Keratinocyte (primary cell): Measurements from ENCODE around the gene ST3GAL2.

Experiments used
- EZH2 ChIP-seq: IDR thresholded peaks from one replicate; pipeline ENCODE4 v1.6.1; 2012; ENCODE audit warnings: inconsistent platforms, mild to moderate bottlenecking, low read length, moderate library complexity
- TF ChIP-seq, protein P1 (sequence below), 3 experiments: IDR thresholded peaks in 1 of 3; conservative IDR thresholded peaks in 1 of 3; optimal IDR thresholded peaks in 1 of 3; 2 replicates in 2 of 3; 3 replicates in 1 of 3; pipeline versions ENCODE3 to v1.5.1; 2011; ENCODE audit warnings: low read length in 3 of 3, mild to moderate bottlenecking in 3 of 3, moderate library complexity in 2 of 3, control low read depth in 1 of 3, inconsistent platforms in 1 of 3; ENCODE audit not compliant: insufficient read depth in 2 of 3; ENCODE audit errors: extremely low read depth in 1 of 3

DNA sequence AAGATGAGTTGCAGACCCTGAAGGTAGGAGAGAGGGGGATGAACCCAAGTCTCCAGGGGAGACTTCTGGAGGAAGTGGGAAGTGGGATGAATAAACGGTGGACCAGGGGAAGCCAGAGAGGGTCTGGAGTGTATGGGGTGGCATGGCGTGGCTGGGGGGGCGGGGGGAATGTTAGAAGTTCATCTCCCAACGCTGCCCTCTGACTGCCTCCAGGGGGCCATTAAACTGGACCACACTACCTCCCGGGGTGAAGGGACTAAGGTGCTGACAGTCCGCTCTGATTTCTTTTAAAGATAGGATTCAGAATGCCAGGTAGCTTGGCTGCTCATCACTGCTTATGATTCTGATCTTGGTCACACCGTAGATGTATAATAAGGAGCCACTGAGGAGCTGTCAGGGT is 21.2 kb downstream of the ST3GAL2 start:
- TF ChIP-seq, protein P1, sequence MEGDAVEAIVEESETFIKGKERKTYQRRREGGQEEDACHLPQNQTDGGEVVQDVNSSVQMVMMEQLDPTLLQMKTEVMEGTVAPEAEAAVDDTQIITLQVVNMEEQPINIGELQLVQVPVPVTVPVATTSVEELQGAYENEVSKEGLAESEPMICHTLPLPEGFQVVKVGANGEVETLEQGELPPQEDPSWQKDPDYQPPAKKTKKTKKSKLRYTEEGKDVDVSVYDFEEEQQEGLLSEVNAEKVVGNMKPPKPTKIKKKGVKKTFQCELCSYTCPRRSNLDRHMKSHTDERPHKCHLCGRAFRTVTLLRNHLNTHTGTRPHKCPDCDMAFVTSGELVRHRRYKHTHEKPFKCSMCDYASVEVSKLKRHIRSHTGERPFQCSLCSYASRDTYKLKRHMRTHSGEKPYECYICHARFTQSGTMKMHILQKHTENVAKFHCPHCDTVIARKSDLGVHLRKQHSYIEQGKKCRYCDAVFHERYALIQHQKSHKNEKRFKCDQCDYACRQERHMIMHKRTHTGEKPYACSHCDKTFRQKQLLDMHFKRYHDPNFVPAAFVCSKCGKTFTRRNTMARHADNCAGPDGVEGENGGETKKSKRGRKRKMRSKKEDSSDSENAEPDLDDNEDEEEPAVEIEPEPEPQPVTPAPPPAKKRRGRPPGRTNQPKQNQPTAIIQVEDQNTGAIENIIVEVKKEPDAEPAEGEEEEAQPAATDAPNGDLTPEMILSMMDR (optimal IDR thresholded peaks at IDR 0.05 in 1 of 3, IDR thresholded peaks at IDR 0.05 in 1 of 3, conservative IDR thresholded peaks at IDR 0.05 in 1 of 3; ENCODE audit: extremely low read depth in 1 of 3, insufficient read depth in 2 of 3, low read length in 3 of 3), result no peak
- TF ChIP-seq EZH2, result no peak
